Activated CD4-positive, CD25-positive, alpha-beta regulatory T cell treated with anti-CD3 and anti-CD28 coated beads, Interleukin-2, amount 50 U/mL, for 24 hours (primary cell): ENCODE measurements around the gene TXNRD2.

ENCODE experiments used
- ATAC-seq, 2 donors: fragments of 150-1000 bp; cut with Tn5 transposase; one replicate each; pipeline ENCODE4 v1.10.0; 2021; ENCODE audit warnings: mild to moderate bottlenecking in 1 of 2, moderate library complexity in 1 of 2

TXNRD2 gene

DNA sequence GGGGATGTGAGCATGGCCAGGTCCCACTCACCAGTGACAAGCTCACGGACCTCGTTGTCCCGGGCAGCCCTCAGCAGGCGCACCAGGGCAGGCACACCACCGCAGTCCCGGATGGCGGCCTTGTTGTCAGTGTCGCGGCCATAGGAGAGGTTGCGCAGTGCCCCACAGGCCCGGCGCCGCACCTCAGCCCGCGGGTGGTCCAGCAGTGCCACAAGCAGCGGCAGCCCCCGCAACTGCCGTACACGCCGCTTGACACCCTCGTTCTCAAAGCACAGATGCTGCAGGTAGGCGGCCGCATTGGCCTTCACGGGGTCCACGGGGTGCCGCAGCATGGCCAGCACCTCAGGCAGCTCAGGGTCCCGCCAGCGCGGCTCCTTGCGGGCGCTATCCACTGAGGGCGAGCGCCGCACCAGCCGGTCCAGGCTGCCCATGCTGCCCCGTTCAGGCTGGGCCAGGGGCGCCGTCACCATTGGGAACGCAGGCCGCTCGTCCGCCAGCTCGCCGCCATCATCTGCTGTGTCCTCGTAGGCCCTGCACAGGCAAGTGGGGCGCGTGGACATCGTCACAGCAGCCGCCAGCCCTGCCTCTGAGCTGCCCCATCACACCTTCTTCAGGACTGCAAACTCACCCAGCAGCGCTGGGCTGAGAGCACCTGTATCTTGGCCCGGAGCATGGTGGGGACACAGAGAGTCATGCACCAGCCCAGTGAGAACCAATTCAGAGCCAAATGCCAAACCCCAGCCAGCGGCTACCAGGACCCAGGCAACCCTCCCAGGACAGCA lies 38.3 kb upstream of the TXNRD2 start:
- no peak for ATAC-seq

DNA sequence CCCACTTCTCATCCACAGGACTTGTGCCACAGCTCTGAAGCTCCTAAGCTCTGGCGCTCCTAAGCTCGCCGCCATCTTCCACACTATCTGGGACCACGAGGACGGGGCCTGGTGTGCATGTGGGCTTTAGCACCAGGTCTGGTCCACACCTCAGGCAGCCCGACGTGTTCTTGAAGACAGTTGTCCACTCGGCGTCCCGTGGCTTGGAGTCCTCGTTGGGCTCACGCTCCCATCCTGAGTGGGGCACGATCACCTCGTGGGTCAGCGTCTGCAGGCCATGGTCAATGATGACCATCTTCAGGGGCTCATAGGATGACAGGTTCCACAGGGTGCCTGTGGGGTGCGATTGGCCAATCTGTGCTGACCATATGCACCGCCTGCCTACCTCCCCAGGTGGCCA lies 37.1 kb upstream of the TXNRD2 start:
- no peak for ATAC-seq

DNA sequence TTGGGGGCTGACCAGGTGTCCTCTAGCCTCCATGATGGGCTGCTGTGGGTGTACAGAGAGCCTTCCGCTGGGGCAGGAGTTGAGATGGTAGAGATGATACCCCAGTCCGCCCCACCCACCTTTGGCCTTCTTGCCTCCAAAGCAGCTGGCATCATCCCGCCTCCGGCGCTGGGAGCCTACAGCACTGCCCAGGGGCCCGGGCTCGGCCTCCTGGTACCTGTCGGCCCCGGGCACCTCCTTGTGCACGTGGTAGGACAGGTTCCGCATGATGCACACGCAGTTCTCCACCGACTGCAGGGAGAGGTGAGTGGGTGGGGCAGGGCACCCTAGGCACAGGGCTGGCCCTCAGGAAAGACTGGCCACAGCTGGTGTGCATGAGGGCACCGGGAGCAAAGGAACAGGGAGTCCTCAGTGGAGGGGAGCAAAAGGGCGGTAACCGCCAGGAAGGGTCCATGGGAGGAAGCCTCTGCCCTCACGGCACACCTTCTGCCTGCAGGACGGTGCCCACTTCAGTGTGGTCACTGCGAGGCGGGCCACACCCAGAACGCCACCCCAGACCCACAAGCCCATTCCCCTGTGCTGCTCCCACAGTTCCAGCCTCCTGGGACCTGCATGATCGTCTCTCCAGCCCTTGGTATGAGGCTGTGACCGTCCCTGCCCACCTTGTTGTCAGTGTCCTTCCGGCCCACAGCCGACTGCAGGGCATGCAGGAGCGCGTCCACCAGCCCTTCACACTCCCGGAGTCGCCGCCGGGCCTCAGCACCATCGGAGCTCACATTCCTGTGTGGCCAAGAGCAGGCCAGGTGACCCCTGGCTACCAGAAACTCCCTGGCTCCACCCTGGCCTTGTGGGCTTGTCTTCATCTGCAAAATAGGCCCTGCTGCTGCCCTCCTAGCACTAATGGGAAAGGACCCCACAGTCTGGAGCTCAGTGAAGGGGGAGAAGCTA lies 36.0 kb upstream of the TXNRD2 start:
- ATAC-seq = no peak

DNA sequence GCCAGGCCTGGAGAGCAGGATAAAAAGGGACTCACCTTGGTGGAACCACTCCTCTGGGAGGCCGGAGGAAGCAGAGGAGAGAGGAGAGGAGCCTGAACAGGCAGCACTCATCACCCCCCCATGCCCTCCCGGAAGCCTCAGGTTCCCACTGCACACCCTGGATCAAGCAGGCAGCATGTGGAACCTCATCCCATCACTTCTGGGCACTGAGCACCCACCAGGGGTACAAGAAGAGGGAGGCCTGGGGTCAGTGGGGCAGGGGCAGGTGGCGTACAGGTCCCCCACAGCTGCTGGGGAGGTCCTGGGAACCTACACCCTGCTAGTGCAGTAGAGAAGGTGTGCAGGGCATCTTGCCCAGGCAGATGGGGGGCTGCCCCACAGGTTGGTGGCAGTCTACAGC lies 35.1 kb upstream of the TXNRD2 start:
- no peak for ATAC-seq

DNA sequence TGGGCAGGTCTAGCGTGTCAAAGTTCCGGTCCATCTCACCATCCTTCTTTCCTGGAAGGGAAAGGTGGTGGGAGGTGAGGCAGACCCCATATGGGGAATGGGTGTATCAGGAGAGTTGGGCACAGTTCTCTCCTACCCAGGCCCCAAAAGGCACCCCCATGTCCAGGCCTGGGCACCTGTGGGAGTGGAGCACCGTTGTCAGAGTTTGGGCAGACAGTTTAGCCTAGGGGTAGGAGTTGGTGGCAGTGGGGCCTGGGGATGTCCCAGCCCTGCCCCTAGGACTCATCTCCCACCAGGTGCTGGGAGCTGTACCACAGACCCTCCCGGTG lies 34.1 kb upstream of the TXNRD2 start:
- no peak for ATAC-seq

DNA sequence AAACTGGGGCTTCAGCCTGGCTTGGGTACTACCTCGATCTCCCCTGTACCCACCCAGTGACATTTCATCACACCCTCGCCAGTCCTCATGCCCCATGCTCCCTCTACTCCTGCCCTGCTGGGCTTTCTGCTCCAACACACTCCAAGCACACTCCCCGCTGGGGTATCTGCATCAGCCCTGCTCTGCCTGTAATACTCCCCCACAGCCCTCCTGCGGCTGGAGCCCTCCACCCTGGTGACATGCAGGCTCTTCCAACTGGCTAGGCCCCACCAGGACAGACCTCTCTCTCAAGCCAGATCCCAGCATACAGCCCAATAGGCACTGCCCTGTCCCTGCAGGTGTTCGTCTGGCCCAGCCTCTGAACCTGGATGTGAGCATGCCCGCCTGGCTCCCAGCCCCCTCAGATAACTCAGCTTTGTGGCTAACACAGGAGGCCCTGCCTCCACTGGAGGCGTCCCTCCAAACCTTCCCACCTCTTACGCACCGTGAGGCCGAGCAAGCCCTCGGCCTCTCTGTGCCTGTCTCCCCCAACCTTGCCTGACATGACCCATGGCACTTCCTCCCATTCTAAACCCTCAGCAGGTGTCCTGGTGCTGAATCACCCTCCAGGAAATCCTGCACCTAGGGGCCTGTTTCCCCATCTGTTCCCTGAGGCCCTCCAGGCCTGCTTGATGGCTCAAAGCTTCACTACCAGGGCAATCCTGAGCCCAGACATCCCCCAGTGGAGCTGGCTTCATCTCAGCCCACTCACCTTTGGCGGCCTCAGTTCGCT lies 33.5 kb upstream of the TXNRD2 start:
- no peak for ATAC-seq

DNA sequence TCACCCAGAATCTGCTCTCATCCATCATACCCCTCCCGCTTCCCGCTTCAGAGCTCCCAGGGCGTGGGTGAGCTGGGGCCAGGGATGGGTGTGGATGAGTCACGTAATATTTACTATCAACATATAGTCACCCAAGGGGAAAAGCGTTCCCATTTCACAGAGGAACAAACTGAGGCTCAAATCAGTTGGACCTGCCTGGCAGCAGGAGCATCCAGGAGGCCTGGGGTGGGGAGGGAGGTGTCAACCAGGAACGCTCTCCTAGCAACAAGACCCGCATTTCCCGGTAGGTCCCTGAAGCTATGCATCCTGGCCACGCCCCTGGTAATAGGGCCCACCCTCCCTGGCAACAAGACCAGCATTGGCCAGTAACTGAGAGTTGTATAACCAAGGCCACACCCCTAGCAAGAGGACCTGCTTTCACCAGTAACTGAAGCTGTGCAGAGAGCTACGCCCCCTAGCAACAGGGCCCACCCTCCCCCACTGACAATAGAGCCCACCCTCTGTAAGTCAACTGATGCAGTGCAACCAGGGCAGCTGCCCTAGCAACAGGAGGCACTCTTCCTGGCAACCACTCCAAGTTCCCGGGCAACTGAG lies 32.7 kb upstream of the TXNRD2 start:
- no peak for ATAC-seq

DNA sequence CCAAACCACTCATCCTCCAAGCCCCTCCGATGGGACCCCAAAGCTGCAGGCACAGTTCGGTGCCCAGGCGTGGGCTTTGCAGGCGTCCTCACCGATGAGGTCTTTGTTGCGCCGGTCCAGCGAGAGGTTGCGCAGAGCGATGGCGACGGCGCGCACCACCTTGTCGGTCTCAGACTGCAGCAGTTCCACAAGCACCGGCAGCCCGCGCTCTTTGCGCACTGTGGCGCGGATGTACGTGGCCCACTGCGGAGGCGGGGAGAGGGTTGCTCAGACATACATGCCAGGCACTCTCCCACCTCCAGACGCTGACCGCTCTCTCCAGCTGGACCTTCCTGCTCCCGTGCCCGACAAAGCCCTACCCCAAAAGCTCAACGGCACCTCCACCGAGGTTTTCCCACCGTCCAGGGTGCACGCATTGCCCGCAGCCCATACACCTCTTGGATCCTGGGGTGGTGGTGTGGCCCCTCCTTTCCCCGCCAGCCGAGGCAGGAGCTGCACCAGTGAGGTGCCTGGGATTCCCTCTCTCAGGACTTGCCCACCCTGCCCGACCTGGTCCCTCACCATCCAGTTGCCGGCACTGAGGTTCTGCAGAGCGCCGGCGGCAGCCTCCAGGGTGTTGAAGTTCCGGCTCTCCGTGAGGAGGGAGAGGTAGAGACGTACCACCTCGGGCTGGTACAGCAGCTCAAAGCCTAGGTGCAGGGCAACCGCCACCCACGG lies 32.1 kb upstream of the TXNRD2 start:
- no peak for ATAC-seq

DNA sequence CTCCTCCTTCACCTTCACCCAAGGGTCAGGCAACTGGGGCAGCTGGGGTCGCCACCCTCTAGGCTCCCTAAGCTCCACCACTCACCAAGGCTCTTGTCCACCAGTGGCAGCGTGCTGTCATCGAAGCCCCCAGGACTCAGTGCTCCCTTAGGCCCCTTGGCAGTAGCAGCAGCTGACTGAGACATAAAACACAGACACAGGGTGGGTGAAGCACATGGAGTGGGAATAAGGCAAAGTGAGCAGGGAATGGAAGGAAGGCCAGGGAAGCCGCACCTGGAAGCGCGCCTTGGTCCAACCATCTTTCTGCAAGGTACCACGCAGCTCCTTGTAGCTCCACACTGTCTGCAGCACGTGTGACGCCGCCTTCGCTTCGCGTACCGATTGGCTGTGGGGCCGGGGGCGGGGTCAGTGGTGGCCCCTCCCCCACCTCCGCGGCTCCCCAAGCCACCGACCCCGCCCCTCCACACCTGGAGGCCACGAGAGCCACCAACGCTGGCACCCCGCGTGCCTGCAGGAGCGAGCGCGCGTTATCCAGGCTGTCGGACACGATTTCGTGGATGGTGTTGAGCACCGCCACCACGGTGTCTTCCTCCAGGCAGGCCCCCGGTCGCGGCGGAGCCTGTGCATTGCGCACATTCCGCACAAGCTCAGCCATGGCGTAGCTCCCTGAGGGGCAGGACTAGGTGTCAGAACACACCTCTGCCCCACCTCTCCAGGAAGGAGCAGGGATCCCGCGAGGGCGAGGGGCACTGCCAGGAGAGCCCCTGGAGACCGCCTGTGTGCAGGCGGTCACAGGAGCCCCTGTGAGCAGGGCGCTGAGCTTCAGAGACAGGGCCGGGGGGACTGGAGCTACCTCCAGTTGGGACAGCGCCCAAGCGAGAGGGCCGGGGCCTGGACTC lies 31.3 kb upstream of the TXNRD2 start:
- ATAC-seq = no peak

DNA sequence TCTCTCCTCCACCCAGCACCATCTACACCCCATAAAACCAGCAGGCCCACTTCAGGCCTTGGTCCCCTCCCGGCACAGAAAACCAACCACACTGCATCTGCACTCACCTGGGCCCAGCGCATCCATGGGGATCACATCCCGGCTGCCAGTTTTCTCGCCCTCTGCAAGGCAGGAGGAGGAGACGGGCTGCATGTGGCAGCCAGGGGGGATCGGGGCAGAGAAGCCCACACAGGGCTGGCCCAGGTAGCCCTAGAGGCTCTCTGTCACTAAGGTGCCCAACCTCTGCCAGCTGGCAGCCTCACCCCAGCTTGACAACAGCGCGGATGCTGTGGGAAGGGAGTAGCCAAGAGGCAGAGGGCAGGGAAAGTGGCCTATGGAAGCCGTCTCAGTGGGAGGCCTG lies 30.6 kb upstream of the TXNRD2 start:
- no peak for ATAC-seq

DNA sequence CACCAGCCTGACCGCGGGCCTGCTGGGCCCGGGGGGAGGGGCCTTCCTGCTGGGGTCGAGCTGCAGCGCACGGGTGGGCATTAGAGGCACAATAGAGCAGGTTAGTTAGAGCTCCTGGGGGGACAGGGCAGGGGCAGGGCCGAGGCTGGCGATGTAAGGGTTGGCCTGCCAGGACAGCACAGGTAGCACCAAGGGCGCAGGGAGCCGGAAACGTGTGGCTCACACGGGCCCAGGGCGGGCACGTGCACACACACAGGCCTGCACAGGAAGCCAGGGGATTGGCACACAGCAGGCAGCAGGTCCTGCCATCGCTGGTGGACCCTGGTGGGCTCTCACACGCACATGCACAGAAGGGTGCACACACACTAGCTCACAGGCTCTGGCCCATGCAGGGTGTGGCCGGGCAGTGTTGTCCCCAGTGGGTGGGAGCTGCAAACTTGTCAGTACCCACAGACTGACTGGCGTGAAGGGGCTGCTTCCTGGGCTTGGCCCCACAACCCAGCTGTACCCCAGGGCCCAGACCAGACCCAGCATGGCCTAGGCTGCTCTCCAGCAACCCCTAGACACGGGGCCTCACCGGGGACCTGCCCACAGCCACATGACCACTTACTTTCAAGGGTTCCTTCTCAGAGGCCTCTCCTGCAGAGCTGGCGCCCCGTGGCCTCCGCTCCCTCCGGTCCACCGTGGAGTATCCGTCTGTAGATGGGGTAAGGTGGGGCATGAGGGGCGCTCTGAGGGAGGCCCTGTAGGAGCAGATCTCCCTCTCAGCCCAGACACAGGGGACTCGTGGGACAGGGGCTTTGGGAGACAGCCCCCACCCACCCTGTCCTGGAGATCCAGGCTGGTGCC lies 29.9 kb upstream of the TXNRD2 start:
- ATAC-seq = no peak

DNA sequence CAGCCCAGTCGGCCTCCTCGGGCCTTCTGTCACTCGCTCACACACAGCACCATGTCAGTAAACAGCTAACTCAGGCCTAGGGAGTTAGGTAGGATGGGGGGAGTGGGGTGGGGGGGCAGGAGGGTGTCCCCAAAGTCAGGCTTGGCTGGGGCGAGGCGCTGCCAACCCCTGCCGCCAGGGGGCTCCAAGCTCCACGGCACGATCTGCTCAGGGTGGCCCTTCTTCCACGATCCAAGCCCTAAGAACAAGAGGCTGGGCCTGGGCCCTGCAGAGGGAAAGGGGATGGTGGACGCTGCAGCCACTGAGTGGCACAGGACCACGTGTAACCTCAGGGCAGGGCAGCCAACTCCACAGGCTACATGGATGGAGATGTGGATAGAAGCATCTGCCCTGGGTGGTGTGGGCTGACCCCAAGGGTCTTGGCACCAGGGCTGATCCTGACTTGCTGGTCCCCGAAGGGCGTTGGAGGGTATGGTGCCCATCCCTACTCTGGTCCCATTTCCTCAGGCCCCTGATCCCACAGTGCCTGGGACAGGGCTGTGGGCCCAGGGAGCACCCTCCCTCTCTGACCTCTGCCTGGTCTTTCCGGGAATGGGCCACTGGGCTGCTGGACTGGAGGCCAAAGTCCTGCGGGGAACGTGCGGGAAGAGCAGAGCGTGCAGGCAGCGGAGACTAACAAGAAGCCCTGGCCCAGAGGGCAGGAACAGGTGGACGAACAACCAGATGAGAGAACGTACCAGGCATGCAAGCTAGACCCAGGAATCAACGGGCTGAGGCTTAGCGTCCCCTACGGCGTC lies 29.1 kb upstream of the TXNRD2 start:
- ATAC-seq = peak; percentile 78 to 85

DNA sequence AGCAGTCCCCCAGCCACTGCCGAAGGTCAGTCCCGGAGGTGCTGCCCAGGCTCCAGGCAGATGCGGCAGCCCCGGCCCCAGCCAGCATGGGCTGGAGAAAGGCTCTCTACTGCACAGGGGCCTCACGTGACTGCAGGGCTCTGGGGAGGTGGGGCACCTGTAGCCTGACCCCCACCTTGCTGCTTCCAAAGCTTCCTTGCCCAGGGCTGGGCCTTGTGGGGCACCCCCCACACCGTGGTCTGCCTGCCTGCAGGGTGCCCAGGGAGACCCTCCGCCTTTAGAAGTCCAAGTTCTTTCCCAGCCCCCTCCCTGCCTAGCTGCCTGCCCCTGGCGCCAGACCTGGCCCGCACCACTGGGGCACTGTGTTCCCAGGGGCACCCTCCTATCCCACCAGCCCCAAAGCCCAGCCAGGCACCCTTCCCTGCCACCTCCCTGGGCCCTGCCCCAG lies 28.4 kb upstream of the TXNRD2 start:
- no peak for ATAC-seq

DNA sequence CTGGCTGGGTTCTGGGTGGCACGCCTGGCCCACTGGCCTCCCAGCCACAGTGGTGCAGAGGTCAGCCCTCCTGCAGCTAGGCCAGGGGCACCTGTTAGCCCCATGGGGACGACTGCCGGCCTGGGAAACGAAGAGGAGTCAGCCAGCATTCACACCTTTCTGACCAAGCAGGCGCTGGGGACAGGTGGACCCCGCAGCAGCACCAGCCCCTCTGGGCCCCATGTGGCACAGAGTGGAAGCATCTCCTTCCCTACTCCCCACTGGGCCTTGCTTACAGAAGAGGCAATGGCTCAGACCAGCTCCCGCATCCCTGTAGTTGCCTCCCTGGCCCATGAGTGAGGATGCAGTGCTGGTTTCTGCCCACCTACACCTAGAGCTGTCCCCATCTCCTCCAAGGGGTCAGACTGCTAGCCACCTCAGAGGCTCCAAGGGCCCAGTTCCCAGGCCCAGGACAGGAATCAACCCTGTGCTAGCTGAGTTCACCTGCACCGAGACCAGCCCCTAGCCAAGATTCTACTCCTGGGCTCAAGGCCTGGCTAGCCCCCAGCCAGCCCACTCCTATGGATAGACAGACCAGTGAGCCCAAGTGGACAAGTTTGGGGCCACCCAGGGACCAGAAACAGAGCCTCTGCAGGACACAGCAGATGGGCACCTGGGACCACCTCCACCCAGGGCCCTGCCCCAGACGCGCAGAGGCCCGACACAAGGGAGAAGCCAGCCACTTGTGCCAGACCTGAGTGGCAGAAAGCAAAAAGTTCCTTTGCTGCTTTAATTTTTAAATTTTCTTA lies 27.7 kb upstream of the TXNRD2 start:
- no peak for ATAC-seq

DNA sequence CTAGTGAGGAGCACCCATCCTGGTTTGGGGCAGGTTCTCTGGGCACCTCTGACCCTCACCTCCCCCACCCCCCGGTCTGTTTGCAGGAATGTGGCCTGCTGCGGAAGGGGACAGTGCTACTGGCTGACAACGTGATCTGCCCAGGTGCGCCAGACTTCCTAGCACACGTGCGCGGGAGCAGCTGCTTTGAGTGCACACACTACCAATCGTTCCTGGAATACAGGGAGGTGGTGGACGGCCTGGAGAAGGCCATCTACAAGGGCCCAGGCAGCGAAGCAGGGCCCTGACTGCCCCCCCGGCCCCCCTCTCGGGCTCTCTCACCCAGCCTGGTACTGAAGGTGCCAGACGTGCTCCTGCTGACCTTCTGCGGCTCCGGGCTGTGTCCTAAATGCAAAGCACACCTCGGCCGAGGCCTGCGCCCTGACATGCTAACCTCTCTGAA lies 26.9 kb upstream of the TXNRD2 start:
- ATAC-seq = no peak

DNA sequence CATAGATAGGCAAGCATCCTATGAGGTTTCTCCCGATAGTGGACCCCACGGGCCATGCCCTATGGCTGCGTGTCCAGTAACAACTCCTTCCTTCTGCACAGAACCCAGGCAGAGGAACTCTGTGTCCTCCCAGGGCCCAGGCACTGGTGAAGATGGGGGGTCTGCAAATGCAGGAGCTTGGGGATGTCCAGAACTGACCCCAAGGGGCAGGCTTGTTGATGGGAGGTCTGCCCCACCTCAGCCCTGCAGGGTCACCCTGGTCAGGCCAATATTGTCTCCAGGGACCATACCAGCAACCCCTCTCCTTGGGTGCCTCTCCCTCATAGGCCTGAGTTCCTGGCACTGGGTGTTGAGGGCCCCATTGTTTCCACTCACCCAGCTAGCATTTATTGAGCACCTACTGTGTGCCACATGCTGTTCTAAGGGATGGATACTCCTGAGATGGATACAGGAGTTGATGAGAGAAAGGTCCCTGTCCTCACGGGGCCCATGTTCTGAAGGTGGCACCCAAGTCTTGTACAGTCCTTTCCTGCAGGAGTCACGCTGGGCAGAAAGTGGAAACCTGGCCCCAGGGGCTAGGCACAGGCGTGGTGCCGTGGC lies 26.3 kb upstream of the TXNRD2 start:
- no peak for ATAC-seq

DNA sequence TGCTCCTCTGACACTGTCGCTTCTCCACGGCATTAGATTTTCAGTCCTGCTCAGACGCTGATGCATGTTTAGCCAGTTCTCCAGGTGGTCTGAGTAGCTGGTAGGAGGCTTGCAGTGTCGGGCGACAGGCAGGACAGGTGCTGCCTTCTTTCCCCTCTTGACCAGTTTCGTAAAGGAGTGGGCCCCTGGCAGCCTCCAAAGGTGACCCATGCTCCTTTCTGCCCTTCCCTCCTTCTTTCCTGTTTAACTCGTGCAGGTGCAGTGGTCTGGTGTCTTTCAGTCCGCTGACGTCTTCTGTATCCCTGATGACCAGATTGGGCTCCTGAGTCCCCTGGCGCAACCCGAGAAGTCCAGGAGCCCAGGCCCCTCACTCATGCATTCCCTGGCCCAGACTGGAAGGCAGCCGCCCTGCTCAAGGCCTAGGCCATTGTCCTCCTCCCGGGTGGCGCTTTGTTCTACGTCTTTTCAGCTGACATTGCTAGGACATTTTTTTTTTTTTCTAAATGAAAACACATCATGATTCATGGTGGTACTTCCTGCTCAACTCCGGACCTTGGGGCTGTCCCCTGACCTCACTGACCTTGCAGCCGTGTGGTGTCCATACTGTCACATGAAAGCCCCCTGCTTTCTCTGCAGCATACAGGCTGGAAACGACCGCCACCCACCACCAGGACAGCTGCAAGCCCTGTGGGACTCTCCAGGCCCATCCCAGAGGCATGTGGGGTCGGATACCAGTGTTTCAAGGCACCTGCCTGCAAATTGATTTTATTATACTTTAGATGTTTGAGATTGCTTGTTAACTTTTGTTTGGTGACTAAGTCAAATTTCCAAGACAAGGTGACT lies 25.5 kb upstream of the TXNRD2 start:
- ATAC-seq = no peak
